SK-N-SH (cell line): Measurements from ENCODE around the gene LRP6.

Experiments
- EP300 ChIP-seq, 2 experiments: IDR thresholded peaks; 2 replicates each; pipeline versions ENCODE4 v1.4.0 to v1.6.1; 2012; ENCODE audit warnings: borderline replicate concordance in 1 of 2, low read depth in 1 of 2, low read length in 1 of 2
- EZH2phosphoT487 ChIP-seq: fragments of 200-600 bp; sonication (generic); IDR thresholded peaks from 2 replicates; pipeline ENCODE4 v1.6.1; 2017; ENCODE audit warnings: low read depth, mixed run types, mild to moderate bottlenecking, antibody characterized with exemption, moderate library complexity, borderline replicate concordance
- FOSL2 ChIP-seq: IDR thresholded peaks from 2 replicates; pipeline ENCODE4 v1.4.0; 2012; ENCODE audit warnings: low read depth, mild to moderate bottlenecking, moderate library complexity, borderline replicate concordance
- FOXJ3 ChIP-seq: sonication (generic); formaldehyde crosslinking; IDR thresholded peaks from 2 replicates; pipeline ENCODE4 v1.5.1; 2020; ENCODE audit warnings: mild to moderate bottlenecking, missing genetic modification reagents
- JUND ChIP-seq: IDR thresholded peaks from 2 replicates; pipeline ENCODE4 v1.4.0; 2012
- MAX ChIP-seq: IDR thresholded peaks from 2 replicates; pipeline ENCODE4 v1.4.0; 2012; ENCODE audit warnings: low read depth
- POLR2AphosphoS5 ChIP-seq: IDR thresholded peaks from 2 replicates; pipeline ENCODE4 v1.6.1; 2012; ENCODE audit warnings: low read depth, low read length
- RCOR1 ChIP-seq: fragments of 150-350 bp; IDR thresholded peaks from 2 replicates; pipeline ENCODE4 v1.6.1; 2017; ENCODE audit warnings: antibody characterized with exemption, low read length
- REST ChIP-seq: IDR thresholded peaks from 2 replicates; pipeline ENCODE4 v1.6.1; 2012; ENCODE audit warnings: mild to moderate bottlenecking, low read depth, low read length, moderate library complexity
- SIN3A ChIP-seq: IDR thresholded peaks from 2 replicates; pipeline ENCODE4 v1.6.1; 2012; ENCODE audit warnings: low read depth, mild to moderate bottlenecking, low read length, moderate library complexity, borderline replicate concordance
- TEAD4 ChIP-seq: IDR thresholded peaks from 2 replicates; pipeline ENCODE4 v1.4.0; 2012; ENCODE audit warnings: mild to moderate bottlenecking, borderline replicate concordance; ENCODE audit not compliant: insufficient read depth
- TF ChIP-seq, protein P1 (sequence below): fragments of 200-600 bp; sonication (generic); IDR thresholded peaks from 2 replicates; pipeline ENCODE4 v1.6.1; 2017; ENCODE audit warnings: antibody characterized with exemption, mild to moderate bottlenecking, moderate library complexity

DNA sequence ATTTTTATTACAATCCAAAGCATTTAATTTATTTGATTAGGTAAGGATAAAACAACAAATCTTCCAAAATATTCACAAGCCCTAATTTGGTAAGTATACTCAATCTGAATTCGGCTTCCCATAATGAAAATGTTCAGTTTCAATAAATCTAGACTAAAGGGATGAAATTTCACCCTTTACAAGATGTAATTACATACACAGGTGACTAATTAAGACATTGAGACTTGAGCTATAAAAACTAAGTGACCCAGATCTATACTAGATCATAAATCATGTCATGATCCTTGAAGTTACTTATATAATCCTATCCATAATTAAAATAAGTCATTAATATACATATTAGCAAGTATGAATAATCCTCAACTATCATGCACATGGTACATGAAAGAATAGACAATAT, 36.6 kb downstream of the LRP6 start:
- no peak for TF ChIP-seq EP300 (IDR thresholded peaks at IDR 0.05; ENCODE audit: borderline replicate concordance in 1 of 2, low read depth in 1 of 2, low read length in 1 of 2)
- TF ChIP-seq MAX, result no peak
- TF ChIP-seq, protein P1, sequence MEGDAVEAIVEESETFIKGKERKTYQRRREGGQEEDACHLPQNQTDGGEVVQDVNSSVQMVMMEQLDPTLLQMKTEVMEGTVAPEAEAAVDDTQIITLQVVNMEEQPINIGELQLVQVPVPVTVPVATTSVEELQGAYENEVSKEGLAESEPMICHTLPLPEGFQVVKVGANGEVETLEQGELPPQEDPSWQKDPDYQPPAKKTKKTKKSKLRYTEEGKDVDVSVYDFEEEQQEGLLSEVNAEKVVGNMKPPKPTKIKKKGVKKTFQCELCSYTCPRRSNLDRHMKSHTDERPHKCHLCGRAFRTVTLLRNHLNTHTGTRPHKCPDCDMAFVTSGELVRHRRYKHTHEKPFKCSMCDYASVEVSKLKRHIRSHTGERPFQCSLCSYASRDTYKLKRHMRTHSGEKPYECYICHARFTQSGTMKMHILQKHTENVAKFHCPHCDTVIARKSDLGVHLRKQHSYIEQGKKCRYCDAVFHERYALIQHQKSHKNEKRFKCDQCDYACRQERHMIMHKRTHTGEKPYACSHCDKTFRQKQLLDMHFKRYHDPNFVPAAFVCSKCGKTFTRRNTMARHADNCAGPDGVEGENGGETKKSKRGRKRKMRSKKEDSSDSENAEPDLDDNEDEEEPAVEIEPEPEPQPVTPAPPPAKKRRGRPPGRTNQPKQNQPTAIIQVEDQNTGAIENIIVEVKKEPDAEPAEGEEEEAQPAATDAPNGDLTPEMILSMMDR, result no peak
- no peak for TF ChIP-seq FOXJ3 (CRISPR knock-in tag)
- TF ChIP-seq SIN3A, result no peak
- no peak for TF ChIP-seq TEAD4
- TF ChIP-seq POLR2AphosphoS5, result no peak
- no peak for TF ChIP-seq FOSL2
- TF ChIP-seq REST, result no peak
- TF ChIP-seq RCOR1, result no peak
- no peak for TF ChIP-seq EZH2phosphoT487
- TF ChIP-seq JUND, result no peak
